Mesendoderm (in vitro differentiated cells): ENCODE results near the gene TRUB2.
"Not testable (repeated sequence)": the region's sequence is repeated elsewhere in the genome, so short reads cannot be mapped to it uniquely, and the experiment has no call there.

Experiments used
- DNase-seq: peaks from one replicate; pipeline ENCODE4 v3.0.0; 2013
- H2AK5ac ChIP-seq: 2 replicates; pipeline ENCODE4 v1.6.1; 2013; ENCODE audit warnings: low read length, inconsistent platforms
- H2BK120ac ChIP-seq: 2 replicates; pipeline ENCODE4 v1.6.1; 2013; ENCODE audit warnings: low read depth, mild to moderate bottlenecking, low read length, moderate library complexity, mixed read lengths
- H2BK15ac ChIP-seq: replicated peaks from 2 replicates; pipeline ENCODE4 v1.6.1; 2013; ENCODE audit warnings: low read depth, mild to moderate bottlenecking, moderate library complexity
- H2BK5ac ChIP-seq: 2 replicates; pipeline ENCODE4 v1.6.1; 2013; ENCODE audit warnings: low read length, inconsistent platforms
- H3K18ac ChIP-seq: 2 replicates; pipeline ENCODE4 v1.6.1; 2013; ENCODE audit warnings: mild to moderate bottlenecking, low read length, mixed read lengths
- H3K23ac ChIP-seq: one replicate; pipeline ENCODE4 v1.6.1; 2013; ENCODE audit warnings: low read length
- H3K27ac ChIP-seq: 2 replicates; pipeline ENCODE4 v1.5.1; 2013; ENCODE audit warnings: low read depth, mild to moderate bottlenecking, inconsistent platforms, low read length, moderate library complexity
- H3K27me3 ChIP-seq: 2 replicates; pipeline ENCODE4 v1.6.1; 2013; ENCODE audit warnings: low read length, control low read depth, mild to moderate bottlenecking, inconsistent platforms; ENCODE audit not compliant: insufficient read depth, poor library complexity
- H3K36me3 ChIP-seq: 2 replicates; pipeline ENCODE4 v1.6.1; 2013; ENCODE audit warnings: low read length, inconsistent platforms; ENCODE audit not compliant: control insufficient read depth, insufficient read depth
- H3K4ac ChIP-seq: one replicate; pipeline ENCODE4 v1.6.1; 2013; ENCODE audit warnings: low read depth, mild to moderate bottlenecking, low read length, moderate library complexity
- H3K4me1 ChIP-seq: 2 replicates; pipeline ENCODE4 v1.6.1; 2013; ENCODE audit warnings: low read depth, low read length, inconsistent platforms; ENCODE audit not compliant: control insufficient read depth
- H3K4me2 ChIP-seq: 2 replicates; pipeline ENCODE4 v1.6.1; 2013; ENCODE audit warnings: low read length
- H3K4me3 ChIP-seq: 2 replicates; pipeline ENCODE4 v1.5.1; 2013; ENCODE audit warnings: mild to moderate bottlenecking, low read length
- H3K56ac ChIP-seq: one replicate; pipeline ENCODE4 v1.6.1; 2013; ENCODE audit warnings: low read length
- H3K79me1 ChIP-seq: 2 replicates; pipeline ENCODE4 v1.6.1; 2013; ENCODE audit warnings: low read length, inconsistent platforms
- H3K79me2 ChIP-seq: 2 replicates; pipeline ENCODE4 v1.6.1; 2013; ENCODE audit warnings: mild to moderate bottlenecking, low read length; ENCODE audit not compliant: control insufficient read depth, insufficient read depth
- H3K9ac ChIP-seq: 2 replicates; pipeline ENCODE4 v1.6.1; 2013; ENCODE audit warnings: low read length, inconsistent platforms
- H4K5ac ChIP-seq: one replicate; pipeline ENCODE4 v1.6.1; 2013; ENCODE audit warnings: low read length
- H4K8ac ChIP-seq: one replicate; pipeline ENCODE4 v1.6.1; 2013; ENCODE audit warnings: low read depth, mild to moderate bottlenecking, control low read depth, low read length, moderate library complexity
- WGBS: extraction: QIAGEN DNeasy Blood & Tissue Kit; methylation state at CpG from one replicate; pipeline ENCODE4 v1.1.7; 2013; ENCODE audit warnings: low lambda C conversion rate, missing lambda C conversion rate; ENCODE audit not compliant: insufficient coverage; ENCODE audit errors: extremely low coverage; 5-methylcytosine and 5-hydroxymethylcytosine counted together

The TRUB2 gene

DNA sequence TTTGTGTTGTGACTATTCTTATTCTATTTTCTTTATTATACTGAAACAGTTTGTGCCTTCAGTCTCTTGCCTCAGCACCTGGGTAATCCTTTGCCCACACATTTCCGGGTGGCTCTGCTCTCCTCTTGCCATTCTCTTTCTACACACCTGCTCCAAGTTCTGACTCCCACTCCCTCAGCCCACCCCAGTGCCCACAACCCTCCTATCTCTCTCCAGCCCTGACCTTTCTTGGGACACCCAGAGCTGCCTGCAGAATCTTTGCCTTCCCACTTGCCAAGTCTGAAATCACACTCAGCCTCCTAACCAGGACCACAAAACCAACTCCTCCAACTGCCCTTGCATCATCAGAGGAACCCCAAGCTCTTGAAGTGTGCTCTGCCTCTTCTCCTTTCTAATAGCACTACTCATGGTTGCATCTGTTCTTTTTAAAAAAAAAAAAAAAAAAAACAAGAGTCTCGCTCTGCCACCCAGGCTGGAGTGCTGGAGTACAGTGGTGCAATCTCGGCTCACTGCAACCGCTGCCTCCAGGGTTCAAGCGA is 42.1 kb downstream of the TRUB2 start:
- Histone ChIP-seq H3K27ac (no peak overlapping the region), H3K4me2 (no peak overlapping the region), H3K4ac (no peak overlapping the region), H2BK5ac (no peak overlapping the region), H3K36me3 (no peaks in the 10 kb centered on the region), H3K4me3 (no peak overlapping the region), H3K18ac (no peak overlapping the region), H3K79me1 (peaks cover 4% of the 10 kb centered on the region), H3K27me3 (no peaks in the 10 kb centered on the region), H3K4me1 (peaks cover 2% of the 10 kb centered on the region), H3K9ac (no peak overlapping the region), H2AK5ac (no peak overlapping the region), H3K56ac (no peak overlapping the region), H4K8ac (no peak overlapping the region), H2BK120ac (no peak overlapping the region), H2BK15ac (no peak overlapping the region), H3K79me2 (no peaks in the 10 kb centered on the region), H3K23ac (no peak overlapping the region), H4K5ac (no peak overlapping the region)
- WGBS, result no CpG with 5 or more reads among the region's 5 CpGs
- DNase-seq, result no peak

DNA sequence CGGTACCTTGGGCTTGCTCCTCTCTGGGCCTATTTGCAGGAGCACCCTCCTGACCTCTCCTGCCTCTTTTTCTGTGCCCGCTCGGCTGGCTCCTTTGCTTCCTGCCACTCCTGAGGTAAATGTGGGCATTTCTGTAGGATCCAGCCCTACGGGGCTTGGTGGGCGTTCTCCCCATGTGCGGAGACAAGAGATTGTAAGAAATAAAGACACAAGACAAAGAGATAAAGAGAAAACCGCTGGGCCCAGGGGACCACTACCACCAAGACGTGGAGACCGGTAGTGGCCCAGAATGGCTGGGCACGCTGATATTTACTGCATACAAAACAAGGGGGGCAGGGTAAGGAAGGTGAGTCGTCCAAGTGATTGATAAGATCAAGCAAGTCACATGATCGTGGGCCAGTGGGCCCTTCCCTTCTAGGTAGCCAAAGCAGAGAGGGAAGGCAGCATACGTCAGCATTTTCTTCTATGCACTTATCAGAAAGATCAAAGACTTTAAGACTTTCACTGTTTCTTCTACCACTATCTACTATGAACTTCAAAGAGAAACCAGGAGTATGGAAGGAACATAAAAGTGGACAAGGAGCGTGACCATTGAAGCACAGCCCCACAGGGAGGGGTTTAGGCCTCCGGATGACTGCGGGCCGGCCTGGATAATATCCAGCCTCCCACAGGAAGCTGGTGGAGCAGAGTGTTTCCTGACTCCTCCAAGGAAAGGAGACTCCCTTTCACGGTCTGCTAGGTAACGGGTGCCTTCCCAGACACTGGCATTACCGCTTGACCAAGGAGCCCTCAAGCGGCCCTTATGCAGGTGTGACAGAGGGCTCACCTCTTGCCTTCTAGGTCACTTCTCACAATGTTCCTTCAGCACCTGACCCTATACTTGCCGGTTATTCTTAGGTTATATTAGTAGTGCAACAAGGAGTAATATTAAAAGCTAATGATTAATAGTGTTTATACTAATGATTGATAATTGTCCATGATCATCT is 42.9 kb downstream of the TRUB2 start:
- not testable (repeated sequence) for H3K4ac ChIP-seq, H3K36me3 ChIP-seq, H3K27ac ChIP-seq, H4K8ac ChIP-seq, H2AK5ac ChIP-seq, H3K79me1 ChIP-seq, H2BK15ac ChIP-seq, H3K4me2 ChIP-seq, H2BK5ac ChIP-seq, H3K4me1 ChIP-seq, H4K5ac ChIP-seq, H3K27me3 ChIP-seq, H2BK120ac ChIP-seq, H3K23ac ChIP-seq, DNase-seq, H3K18ac ChIP-seq, H3K4me3 ChIP-seq, H3K79me2 ChIP-seq, H3K56ac ChIP-seq, H3K9ac ChIP-seq
- no CpG with 5 or more reads among the region's 22 CpGs for WGBS

DNA sequence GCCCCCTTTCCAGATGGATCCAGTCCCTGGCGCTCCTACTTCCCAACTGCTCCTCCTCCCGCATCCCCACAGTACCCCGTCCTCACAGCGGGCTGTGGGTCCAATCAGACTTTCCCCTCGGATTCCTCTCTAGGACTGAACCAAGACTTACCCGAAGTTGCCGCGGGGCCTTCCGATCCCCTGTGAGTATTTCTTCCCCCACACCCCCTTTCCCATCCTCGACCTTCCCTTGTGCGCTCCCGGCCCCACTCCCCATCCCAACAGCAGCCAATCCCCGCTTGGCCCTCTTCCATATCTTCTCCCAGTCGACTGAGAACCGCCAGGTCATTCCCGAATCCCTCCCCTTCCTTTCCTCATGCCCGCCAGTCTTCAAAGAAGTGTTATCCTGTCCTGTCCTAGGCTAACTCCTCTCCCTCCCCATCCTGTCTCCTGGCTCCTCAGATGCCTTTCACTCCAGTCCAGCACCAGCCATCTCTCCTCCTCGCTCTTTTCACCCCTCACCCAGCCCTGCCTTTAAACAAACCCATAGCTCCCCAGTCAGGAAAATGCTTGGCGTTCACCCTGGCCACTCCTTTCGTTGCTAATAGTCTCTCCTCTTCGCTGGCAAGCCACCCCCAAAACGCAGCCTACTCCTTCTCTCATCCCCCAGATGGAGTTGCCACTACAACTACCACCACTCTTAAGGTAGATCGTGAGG is 45.5 kb downstream of the TRUB2 start:
- Histone ChIP-seq H2BK120ac (no peak overlapping the region), H3K18ac (no peak overlapping the region), H2AK5ac (peak overlapping the region; percentile 58), H2BK5ac (peak overlapping the region; percentile 63), H4K5ac (peak overlapping the region; percentile 91), H3K27me3 (no peaks in the 10 kb centered on the region), H3K4me2 (peak overlapping the region; percentile 99), H3K4ac (no peak overlapping the region), H3K4me3 (peak overlapping the region; percentile 94), H3K36me3 (no peaks in the 10 kb centered on the region), H2BK15ac (no peak overlapping the region), H4K8ac (no peak overlapping the region), H3K23ac (peak overlapping the region; percentile 89), H3K27ac (peak overlapping the region; percentile 61), H3K9ac (peak overlapping the region; percentile 98), H3K56ac (peak overlapping the region; percentile 97), H3K79me2 (peaks cover 4% of the 10 kb centered on the region), H3K79me1 (peaks cover 9% of the 10 kb centered on the region), H3K4me1 (peaks cover 2% of the 10 kb centered on the region)
- peak; percentile 86 for DNase-seq
- no CpG with 5 or more reads among the region's 23 CpGs for WGBS

DNA sequence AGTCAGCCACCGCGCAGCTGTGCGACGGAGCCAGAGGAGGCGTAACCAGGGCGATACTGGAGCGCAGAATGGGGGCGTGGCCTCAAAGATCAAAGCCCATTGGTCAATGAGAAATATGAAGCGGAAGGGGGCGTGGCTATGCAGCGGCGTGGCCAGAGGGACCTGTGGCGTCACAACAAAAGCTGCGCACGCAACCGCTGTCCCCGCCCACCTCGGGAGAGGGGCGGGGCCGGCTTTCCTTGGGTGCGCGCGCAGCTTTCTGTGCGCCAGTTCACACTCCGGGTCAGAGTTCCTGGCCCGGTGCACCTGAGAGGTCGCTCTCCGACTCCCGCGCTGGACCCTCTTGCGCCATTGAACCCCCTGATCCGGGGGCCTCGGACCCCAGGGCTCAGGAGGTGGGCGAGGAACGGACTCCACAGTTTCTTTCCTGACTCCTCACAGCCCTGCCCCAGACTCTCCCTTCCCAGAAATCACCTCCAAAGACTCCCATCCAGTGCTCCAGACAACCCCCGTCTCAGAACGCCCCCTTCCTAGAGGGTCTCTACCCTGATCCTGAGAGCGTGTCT is 46.2 kb downstream of the TRUB2 start, which contains the start of gene SWI5:
TSS of gene SWI5 (plus strand) at position 269 of the 566 bp plus-strand sequence.
- Histone ChIP-seq H3K56ac (peak within 1 kb of the TSS; percentile 97), H3K9ac (peak within 1 kb of the TSS; percentile 98), H3K36me3 (peaks cover 2% of the 10 kb centered on the region), H3K4me1 (peaks cover 2% of the 10 kb centered on the region), H2BK5ac (peak within 1 kb of the TSS; percentile 65), H3K4me3 (peak within 1 kb of the TSS; percentile 94), H3K18ac (peak within 1 kb of the TSS; percentile 89), H4K8ac (peak within 1 kb of the TSS; percentile 84), H3K27me3 (no peaks in the 10 kb centered on the region), H3K27ac (peak within 1 kb of the TSS; percentile 79), H4K5ac (peak within 1 kb of the TSS; percentile 91), H2BK15ac (no peak within 1 kb of the TSS), H3K79me1 (peaks cover 9% of the 10 kb centered on the region), H3K79me2 (peaks cover 4% of the 10 kb centered on the region), H3K23ac (peak within 1 kb of the TSS; percentile 89), H2AK5ac (peak within 1 kb of the TSS; percentile 58), H3K4me2 (peak within 1 kb of the TSS; percentile 99), H2BK120ac (no peak within 1 kb of the TSS), H3K4ac (peak within 1 kb of the TSS; percentile 93)
- DNase-seq, result peak; percentile 99
- WGBS, result no CpG with 5 or more reads among the region's 38 CpGs

DNA sequence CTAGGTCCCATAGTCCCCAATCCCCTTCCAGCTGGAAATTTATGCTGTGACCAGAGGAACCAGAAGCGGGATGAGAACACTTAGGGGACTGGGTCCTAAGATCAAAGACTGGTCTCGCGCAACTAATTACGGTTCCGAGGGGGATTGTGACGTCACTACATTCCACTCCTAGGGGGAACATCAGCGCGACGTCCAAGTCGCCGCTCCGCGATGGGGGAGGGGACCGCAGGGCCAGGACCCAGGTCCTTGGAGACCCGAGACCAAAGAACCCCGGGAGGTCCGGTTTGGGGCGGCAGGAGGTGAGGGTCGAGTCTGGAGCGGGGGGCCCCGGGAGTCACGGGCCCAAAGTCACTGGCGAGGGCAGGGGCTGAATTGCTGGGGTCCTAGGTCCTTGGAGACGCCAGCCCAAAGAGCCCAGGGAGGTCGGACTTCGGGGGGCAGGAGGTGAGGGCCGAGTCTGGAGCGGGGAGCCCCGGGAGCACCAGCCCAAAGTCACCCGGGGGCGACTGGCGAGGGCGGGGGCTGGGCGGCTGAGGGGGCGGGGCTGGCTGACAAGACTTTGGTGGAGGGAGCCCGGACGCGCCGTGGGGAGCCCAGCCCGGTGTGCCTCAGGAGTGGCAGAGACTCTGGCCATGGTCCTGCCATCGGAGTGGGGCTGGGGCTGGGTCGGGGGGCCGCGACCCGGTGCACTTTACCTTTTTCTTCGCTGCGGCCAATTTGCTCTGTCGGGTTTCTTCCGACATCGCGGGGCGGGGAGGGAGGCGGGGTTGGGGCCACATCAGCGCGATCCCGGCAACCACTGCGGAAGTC is 46.8 kb downstream of the TRUB2 start, which contains the start of gene GOLGA2:
TSS of gene GOLGA2 (minus strand) at position 810 of the 810 bp plus-strand sequence. CDS start at position 779, 31 bp downstream.
- H2BK120ac ChIP-seq, result no peak within 1 kb of the TSS
- peak within 1 kb of the TSS; percentile 89 for H3K18ac ChIP-seq
- H4K5ac ChIP-seq, result peak within 1 kb of the TSS; percentile 91
- H2BK15ac ChIP-seq, result no peak within 1 kb of the TSS
- H3K27me3 ChIP-seq, result no peaks in the 10 kb centered on the region
- H3K4me2 ChIP-seq, result peak within 1 kb of the TSS; percentile 99
- H2BK5ac ChIP-seq, result peak within 1 kb of the TSS; percentile 65
- peak within 1 kb of the TSS; percentile 97 for H3K56ac ChIP-seq
- H3K9ac ChIP-seq, result peak within 1 kb of the TSS; percentile 98
- peak within 1 kb of the TSS; percentile 84 for H4K8ac ChIP-seq
- peak within 1 kb of the TSS; percentile 79 for H3K27ac ChIP-seq
- DNase-seq, result peak; percentile 74
- peak within 1 kb of the TSS; percentile 58 for H2AK5ac ChIP-seq
- H3K4ac ChIP-seq, result peak within 1 kb of the TSS; percentile 93
- H3K23ac ChIP-seq, result peak within 1 kb of the TSS; percentile 89
- H3K79me1 ChIP-seq, result peaks cover 9% of the 10 kb centered on the region
- H3K4me1 ChIP-seq, result peaks cover 2% of the 10 kb centered on the region
- no CpG with 5 or more reads among the region's 57 CpGs for WGBS
- peak within 1 kb of the TSS; percentile 94 for H3K4me3 ChIP-seq
- peaks cover 4% of the 10 kb centered on the region for H3K79me2 ChIP-seq
- peaks cover 2% of the 10 kb centered on the region for H3K36me3 ChIP-seq
